Body of pancreas (tissue), 4 donors: ENCODE data around the gene C14orf93. TPM values are rescaled to one million over a fixed set of nuclear protein-coding genes. Genes with fewer than 3 reads are reported as not detected.

Experiments used
- ATAC-seq: fragments of 150-250 bp; one replicate; pipeline ENCODE4 v1.9.1; 2016
- DNase-seq, 4 donors: peaks; one replicate each; pipeline ENCODE4 v3.0.0-alpha.2; 2019
- H3K27ac ChIP-seq, 4 donors: fragments of 200-600 bp; sonication (generic); 1 replicate in 3 of 4; 2 replicates in 1 of 4; pipeline versions ENCODE4 v1.5.1 to v1.6.1; 2016 to 2019; ENCODE audit warnings: mild to moderate bottlenecking in 1 of 4, mixed read lengths in 1 of 4, moderate library complexity in 1 of 4
- H3K27me3 ChIP-seq, 2 donors: fragments of 200-600 bp; sonication (generic); one replicate each; pipeline ENCODE4 v1.6.0; 2016; ENCODE audit warnings: mild to moderate bottlenecking in 1 of 2
- H3K36me3 ChIP-seq, 2 donors: fragments of 200-600 bp; sonication (generic); replicated peaks in 1 of 2; 2 replicates each; pipeline ENCODE4 v1.5.1; 2016; ENCODE audit warnings: low read depth in 2 of 2; ENCODE audit not compliant: insufficient read depth in 1 of 2
- H3K4me1 ChIP-seq: fragments of 200-600 bp; sonication (generic); one replicate; pipeline ENCODE4 v1.6.0; 2016
- H3K4me3 ChIP-seq, 2 donors: fragments of 200-600 bp; sonication (generic); 1 replicate in 1 of 2; 2 replicates in 1 of 2; pipeline ENCODE4 v1.5.1; 2016 to 2019
- H3K9me3 ChIP-seq, 3 donors: fragments of 200-600 bp; sonication (generic); 1 replicate in 2 of 3; 2 replicates in 1 of 3; pipeline ENCODE4 v1.5.1; 2016
- POLR2A ChIP-seq, 3 donors: fragments of 450-650 bp; IDR thresholded peaks; one replicate each; pipeline ENCODE4 v1.6.1; 2016; ENCODE audit warnings: antibody characterized with exemption in 3 of 3, mild to moderate bottlenecking in 2 of 3
- WGBS, 2 donors: methylation state at CpG; one replicate each; pipeline ENCODE4 v1.1.5; 2017; 5-methylcytosine and 5-hydroxymethylcytosine counted together
- intact Hi-C: fragments of 100-400 bp; cut with DNase I; formaldehyde crosslinking; loops from one replicate; pipeline ENCODE4 v1.15.1; 2023
- total RNA-seq, 2 donors: library from RNA; depleted of rRNA; stranded (reverse); fragments of >200 nt; gene quantifications; one replicate each; pipeline ENCODE4 v1.1.0, GENCODE V29; 2016
- TF ChIP-seq, protein P1 (sequence below), 7 experiments: fragments of 450-650 bp in 4 of 7; fragments of 200-600 bp in 3 of 7; sonication (generic) in 3 of 7; IDR thresholded peaks; one replicate each; pipeline ENCODE4 v1.5.1; 2016 to 2019; ENCODE audit warnings: antibody characterized with exemption in 7 of 7

The C14orf93 gene
- total RNA-seq, 2 donors from 2014 or later: 4.0 to 11.2 TPM

DNA sequence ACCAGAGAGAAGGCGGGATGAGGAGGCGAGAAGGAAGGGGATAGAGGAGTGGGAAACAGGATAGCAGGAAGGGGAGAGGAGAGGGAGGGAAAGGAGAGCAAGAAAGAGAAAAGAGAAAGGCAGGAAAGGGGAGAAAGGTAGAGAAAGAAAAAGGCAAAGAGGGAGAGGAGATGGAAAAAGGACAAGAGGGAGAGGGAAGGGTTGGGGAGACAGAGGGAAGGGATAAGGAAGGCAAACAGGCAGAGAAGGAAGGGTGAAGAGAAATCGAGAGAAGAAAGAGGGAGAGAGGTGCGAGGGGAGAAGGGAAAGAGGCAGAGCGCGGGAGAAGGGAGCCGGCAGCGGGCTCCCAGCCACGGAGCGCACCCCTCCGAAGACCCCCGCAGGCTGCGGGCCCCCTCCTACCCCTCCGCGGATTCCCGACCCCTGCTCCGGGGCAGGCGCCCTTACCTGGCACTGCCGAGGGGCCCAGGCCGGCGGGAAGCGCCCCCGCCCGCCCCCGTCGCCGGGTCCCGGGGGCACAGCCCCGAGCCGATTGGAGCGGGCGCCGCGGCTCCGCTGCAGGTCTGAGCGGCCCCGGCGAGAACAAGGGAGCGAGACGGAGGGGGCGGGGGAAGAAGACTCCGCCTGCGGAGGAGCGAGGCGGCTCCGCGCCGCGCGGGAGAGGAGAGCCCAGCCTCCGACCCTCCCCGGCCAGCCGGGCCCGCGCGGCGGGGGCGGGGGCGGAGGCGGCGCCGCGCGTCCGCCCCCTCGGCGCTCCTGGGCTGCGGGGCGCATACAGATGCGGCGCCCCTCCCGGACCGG lies 47.2 kb upstream of the C14orf93 start, which contains the start of gene CDH24:
TSS of gene CDH24 (minus strand) at position 565 of the 801 bp plus-strand sequence. CDS start 1,787 bp downstream, outside the sequence.
- Histone ChIP-seq H3K27me3 (no peaks in the 10 kb centered on the region), H3K27ac (peak within 1 kb of the TSS; percentile 56 to 73 (median 68)), H3K9me3 (no peaks in the 10 kb centered on the region), H3K4me3 (peak within 1 kb of the TSS; percentile 40 to 63), H3K36me3 (peaks cover 11 to 15% of the 10 kb centered on the region in 2 donors), H3K4me1 (peaks cover 28% of the 10 kb centered on the region)
- TF ChIP-seq POLR2A (IDR thresholded peaks at IDR 0.05): no peak
- TF ChIP-seq, protein P1, sequence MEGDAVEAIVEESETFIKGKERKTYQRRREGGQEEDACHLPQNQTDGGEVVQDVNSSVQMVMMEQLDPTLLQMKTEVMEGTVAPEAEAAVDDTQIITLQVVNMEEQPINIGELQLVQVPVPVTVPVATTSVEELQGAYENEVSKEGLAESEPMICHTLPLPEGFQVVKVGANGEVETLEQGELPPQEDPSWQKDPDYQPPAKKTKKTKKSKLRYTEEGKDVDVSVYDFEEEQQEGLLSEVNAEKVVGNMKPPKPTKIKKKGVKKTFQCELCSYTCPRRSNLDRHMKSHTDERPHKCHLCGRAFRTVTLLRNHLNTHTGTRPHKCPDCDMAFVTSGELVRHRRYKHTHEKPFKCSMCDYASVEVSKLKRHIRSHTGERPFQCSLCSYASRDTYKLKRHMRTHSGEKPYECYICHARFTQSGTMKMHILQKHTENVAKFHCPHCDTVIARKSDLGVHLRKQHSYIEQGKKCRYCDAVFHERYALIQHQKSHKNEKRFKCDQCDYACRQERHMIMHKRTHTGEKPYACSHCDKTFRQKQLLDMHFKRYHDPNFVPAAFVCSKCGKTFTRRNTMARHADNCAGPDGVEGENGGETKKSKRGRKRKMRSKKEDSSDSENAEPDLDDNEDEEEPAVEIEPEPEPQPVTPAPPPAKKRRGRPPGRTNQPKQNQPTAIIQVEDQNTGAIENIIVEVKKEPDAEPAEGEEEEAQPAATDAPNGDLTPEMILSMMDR (IDR thresholded peaks at IDR 0.05): no peak
- DNase-seq: peak; percentile 73 to 82 (median 76)
- intact Hi-C loops: loop anchor here (5.0 kb wide), 1 partner anchor 70 kb away; no protein-coding TSS in a partner anchor
- ATAC-seq: peak; percentile 73
- WGBS, 2 donors: 5 to 15% methylated on average over 13 to 34 of the region's 73 CpGs

DNA sequence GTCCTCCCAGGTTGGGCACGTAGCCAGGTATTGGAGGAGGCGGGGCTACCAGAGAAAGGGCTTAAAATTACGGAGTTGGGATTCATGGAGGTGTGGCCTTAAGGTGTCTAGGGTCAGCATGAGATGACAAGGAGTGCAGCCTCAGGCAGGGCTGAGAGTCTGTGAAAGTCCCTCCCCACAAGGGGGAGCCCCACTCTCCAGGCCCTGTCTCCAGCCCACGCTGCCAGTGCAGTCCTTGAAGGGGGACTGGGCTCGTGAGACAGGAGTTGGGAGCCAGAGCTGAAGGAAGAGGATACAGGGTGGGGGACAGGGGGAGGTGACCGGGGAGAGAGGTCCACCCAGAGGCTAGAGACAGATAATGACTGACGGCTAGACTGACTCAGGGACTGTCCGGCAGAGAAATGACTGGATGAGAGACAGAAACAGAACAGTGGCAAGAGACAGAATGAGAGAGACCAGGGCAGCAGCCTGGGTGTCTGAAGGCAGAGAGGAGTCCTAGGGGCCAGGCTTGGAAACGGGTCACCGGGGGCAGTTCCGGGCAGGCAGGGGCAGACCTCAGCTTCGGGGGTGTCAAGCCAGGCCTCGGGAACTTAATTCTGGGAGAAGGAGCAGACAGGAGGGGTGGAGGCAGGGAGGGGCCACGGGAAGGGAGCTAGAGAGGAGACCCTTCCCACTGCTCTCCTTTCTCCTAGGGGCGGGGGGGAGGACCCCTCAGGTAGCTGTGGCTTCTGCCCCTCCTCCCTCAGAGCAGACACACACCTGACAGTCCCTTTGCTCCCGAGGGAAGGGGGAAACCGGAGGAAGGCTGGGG lies 46.4 kb upstream of the C14orf93 start:
- DNase-seq: peak; percentile 68 to 81 (median 74)
- Histone ChIP-seq H3K4me3 (no peak overlapping the region), H3K27ac (no peak overlapping the region), H3K27me3 (no peaks in the 10 kb centered on the region), H3K36me3 (peaks cover 11 to 15% of the 10 kb centered on the region in 2 donors), H3K9me3 (no peaks in the 10 kb centered on the region), H3K4me1 (peaks cover 25% of the 10 kb centered on the region)
- 17 to 21% methylated on average over 17 of the region's 17 CpGs for WGBS, 2 donors
- intact Hi-C loops: loop anchor here (5.0 kb wide), 1 partner anchor 69 kb away; no protein-coding TSS in a partner anchor
- ATAC-seq: peak; percentile 49
- TF ChIP-seq, protein P1 (IDR thresholded peaks at IDR 0.05): peak; percentile 42 to 68 (median 63)
- no peak for TF ChIP-seq POLR2A (IDR thresholded peaks at IDR 0.05)

DNA sequence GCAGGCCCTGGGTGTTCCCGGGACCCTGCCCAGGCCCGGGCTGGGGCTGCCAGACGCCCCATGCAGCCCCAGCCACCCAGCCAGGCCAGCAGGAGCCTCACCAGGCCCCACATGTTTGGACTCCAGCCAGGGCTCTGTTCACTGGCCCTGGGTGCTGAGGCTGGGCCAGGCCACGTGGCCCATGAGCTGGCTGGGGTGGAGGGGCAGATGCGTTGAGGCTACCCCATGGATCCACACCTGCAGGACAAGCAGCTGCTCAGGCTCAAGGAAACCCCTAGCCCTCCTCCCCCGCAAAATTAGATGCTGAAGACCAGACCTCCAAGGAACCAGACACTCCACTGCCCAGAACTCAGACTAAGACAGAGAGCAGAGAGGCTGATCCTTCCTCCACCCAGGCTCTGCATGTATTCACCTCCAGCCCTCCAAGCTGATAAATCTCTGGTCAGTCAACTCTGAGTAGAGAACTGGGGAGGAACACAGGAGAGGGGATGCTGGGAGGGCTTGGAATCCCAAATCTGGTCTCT lies 45.7 kb upstream of the C14orf93 start:
- 60 to 75% methylated on average over 1 to 6 of the region's 6 CpGs for WGBS, 2 donors
- TF ChIP-seq POLR2A (IDR thresholded peaks at IDR 0.05): no peak
- TF ChIP-seq, protein P1 (IDR thresholded peaks at IDR 0.05): no peak
- Histone ChIP-seq H3K27ac (no peak overlapping the region), H3K4me3 (no peak overlapping the region), H3K4me1 (peaks cover 25% of the 10 kb centered on the region), H3K9me3 (no peaks in the 10 kb centered on the region), H3K36me3 (peaks cover 5 to 10% of the 10 kb centered on the region in 2 donors), H3K27me3 (no peaks in the 10 kb centered on the region)
- peak in 2 of 4 donors; percentile 35 to 54 for DNase-seq
- intact Hi-C loops: loop anchor here (5.0 kb wide), 1 partner anchor 68 kb away; no protein-coding TSS in a partner anchor
- ATAC-seq: no peak

DNA sequence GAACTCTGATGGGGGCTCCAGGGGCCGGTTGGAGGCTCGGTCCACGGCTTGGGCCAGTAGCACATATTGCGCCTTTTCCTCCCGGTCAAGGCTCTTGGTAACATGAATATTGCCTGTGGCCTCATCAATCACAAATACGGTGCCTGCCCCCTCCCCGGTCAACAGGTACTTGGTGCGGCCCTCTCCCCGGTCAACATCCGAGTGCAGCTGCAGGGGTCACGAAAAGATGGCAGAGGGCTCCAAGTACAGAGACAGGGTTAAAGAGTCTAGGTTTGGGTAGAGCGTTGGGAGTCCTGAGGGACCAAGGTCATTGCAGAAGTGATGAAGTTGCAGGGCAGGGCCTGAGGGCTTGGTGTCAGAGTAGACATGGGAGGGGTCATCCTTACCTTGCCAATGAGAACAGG lies 45.2 kb upstream of the C14orf93 start:
- H3K36me3 ChIP-seq: peaks cover 0 to 7% of the 10 kb centered on the region in 2 donors
- no peaks in the 10 kb centered on the region for H3K27me3 ChIP-seq
- no peak overlapping the region for H3K4me3 ChIP-seq
- TF ChIP-seq POLR2A (IDR thresholded peaks at IDR 0.05): no peak
- TF ChIP-seq, protein P1 (IDR thresholded peaks at IDR 0.05): no peak
- no peak overlapping the region for H3K27ac ChIP-seq
- DNase-seq (no peak), ATAC-seq (no peak)
- H3K4me1 ChIP-seq: peaks cover 25% of the 10 kb centered on the region
- H3K9me3 ChIP-seq: no peaks in the 10 kb centered on the region
- intact Hi-C loops: loop anchor here (5.0 kb wide), 1 partner anchor 68 kb away; no protein-coding TSS in a partner anchor
- WGBS, 2 donors: 91 to 93% methylated on average over 11 of the region's 12 CpGs
